Keratinocyte (primary cell): Measurements from ENCODE around the gene RASL11A.

ENCODE experiments used
- EZH2 ChIP-seq: IDR thresholded peaks from one replicate; pipeline ENCODE4 v1.6.1; 2012; ENCODE audit warnings: inconsistent platforms, mild to moderate bottlenecking, low read length, moderate library complexity
- TF ChIP-seq, protein P1 (sequence below), 3 experiments: IDR thresholded peaks in 1 of 3; conservative IDR thresholded peaks in 1 of 3; optimal IDR thresholded peaks in 1 of 3; 2 replicates in 2 of 3; 3 replicates in 1 of 3; pipeline versions ENCODE3 to v1.5.1; 2011; ENCODE audit warnings: low read length in 3 of 3, mild to moderate bottlenecking in 3 of 3, moderate library complexity in 2 of 3, control low read depth in 1 of 3, inconsistent platforms in 1 of 3; ENCODE audit not compliant: insufficient read depth in 2 of 3; ENCODE audit errors: extremely low read depth in 1 of 3

- TF ChIP-seq, protein P1, sequence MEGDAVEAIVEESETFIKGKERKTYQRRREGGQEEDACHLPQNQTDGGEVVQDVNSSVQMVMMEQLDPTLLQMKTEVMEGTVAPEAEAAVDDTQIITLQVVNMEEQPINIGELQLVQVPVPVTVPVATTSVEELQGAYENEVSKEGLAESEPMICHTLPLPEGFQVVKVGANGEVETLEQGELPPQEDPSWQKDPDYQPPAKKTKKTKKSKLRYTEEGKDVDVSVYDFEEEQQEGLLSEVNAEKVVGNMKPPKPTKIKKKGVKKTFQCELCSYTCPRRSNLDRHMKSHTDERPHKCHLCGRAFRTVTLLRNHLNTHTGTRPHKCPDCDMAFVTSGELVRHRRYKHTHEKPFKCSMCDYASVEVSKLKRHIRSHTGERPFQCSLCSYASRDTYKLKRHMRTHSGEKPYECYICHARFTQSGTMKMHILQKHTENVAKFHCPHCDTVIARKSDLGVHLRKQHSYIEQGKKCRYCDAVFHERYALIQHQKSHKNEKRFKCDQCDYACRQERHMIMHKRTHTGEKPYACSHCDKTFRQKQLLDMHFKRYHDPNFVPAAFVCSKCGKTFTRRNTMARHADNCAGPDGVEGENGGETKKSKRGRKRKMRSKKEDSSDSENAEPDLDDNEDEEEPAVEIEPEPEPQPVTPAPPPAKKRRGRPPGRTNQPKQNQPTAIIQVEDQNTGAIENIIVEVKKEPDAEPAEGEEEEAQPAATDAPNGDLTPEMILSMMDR (optimal IDR thresholded peaks at IDR 0.05 in 1 of 3, IDR thresholded peaks at IDR 0.05 in 1 of 3, conservative IDR thresholded peaks at IDR 0.05 in 1 of 3; ENCODE audit: extremely low read depth in 1 of 3, insufficient read depth in 2 of 3, low read length in 3 of 3), result no peak
- TF ChIP-seq EZH2, result no peak
Measured at GRCh38 chr13:27319404-27319803, 48.8 kb downstream of the RASL11A start.
